Nephron (organoid): ENCODE results near the gene PRPS1.
"Not testable (repeated sequence)": the region's sequence is repeated elsewhere in the genome, so short reads cannot be mapped to it uniquely, and the experiment has no call there.

Source experiments
- H3K27ac Mint-ChIP-seq, 3 experiments: 2 replicates each; pipeline ENCODE4 v1.8.0; 2020; ENCODE audit warnings: mixed read lengths in 3 of 3, mild to moderate bottlenecking in 2 of 3, moderate library complexity in 1 of 3
- H3K27me3 Mint-ChIP-seq: 2 replicates; pipeline ENCODE4 v1.8.0; 2021; ENCODE audit warnings: low read depth, mild to moderate bottlenecking, moderate library complexity, mixed read lengths
- H3K36me3 Mint-ChIP-seq: 2 replicates; pipeline ENCODE4 v1.8.0; 2020; ENCODE audit warnings: low read depth, mixed read lengths
- H3K4me1 Mint-ChIP-seq: 2 replicates; pipeline ENCODE4 v1.8.0; 2020; ENCODE audit warnings: mixed read lengths
- H3K4me3 Mint-ChIP-seq, 3 experiments: 2 replicates each; pipeline ENCODE4 v1.8.0; 2020; ENCODE audit warnings: mild to moderate bottlenecking in 3 of 3, mixed read lengths in 3 of 3, moderate library complexity in 2 of 3
- H3K9me3 Mint-ChIP-seq: 2 replicates; pipeline ENCODE4 v1.8.0; 2020; ENCODE audit warnings: mixed read lengths
- CTCF ChIP-seq, 3 experiments: fragments of 200-600 bp; sonication (generic); IDR thresholded peaks; one replicate each; pipeline ENCODE4 v1.5.0; 2021; ENCODE audit warnings: antibody characterized with exemption in 3 of 3; ENCODE audit not compliant: unreplicated experiment in 3 of 3

The PRPS1 gene

GRCh38 chrX:107683931-107684330 is 55.6 kb downstream of the PRPS1 start:
- Mint-ChIP-seq H3K4me3 (no peak overlapping the region), H3K9me3 (peaks cover 7% of the 10 kb centered on the region), H3K36me3 (peaks cover 4% of the 10 kb centered on the region), H3K4me1 (peaks cover 43% of the 10 kb centered on the region), H3K27me3 (no peaks in the 10 kb centered on the region), H3K27ac (peak overlapping the region; percentile 58 to 86 (median 61))
- TF ChIP-seq CTCF (IDR thresholded peaks at IDR 0.05; ENCODE audit: unreplicated experiment in 3 of 3), result no peak

- Mint-ChIP-seq H3K9me3 (peaks cover 7% of the 10 kb centered on the region), H3K27ac (peak overlapping the region in 2 of 3 experiments; percentile 58 to 61), H3K4me1 (peaks cover 50% of the 10 kb centered on the region), H3K36me3 (peaks cover 4% of the 10 kb centered on the region), H3K4me3 (no peak overlapping the region), H3K27me3 (no peaks in the 10 kb centered on the region)
- no peak for TF ChIP-seq CTCF (IDR thresholded peaks at IDR 0.05; ENCODE audit: unreplicated experiment in 3 of 3)
Measured at GRCh38 chrX:107684956-107685385, 56.7 kb downstream of the PRPS1 start.

- H3K9me3 Mint-ChIP-seq, H3K36me3 Mint-ChIP-seq, H3K4me3 Mint-ChIP-seq, H3K27me3 Mint-ChIP-seq: not testable (repeated sequence)
- H3K27ac Mint-ChIP-seq, result peak overlapping the region in 1 of 3 experiments; percentile 61
- H3K4me1 Mint-ChIP-seq, result peaks cover 50% of the 10 kb centered on the region
Measured at GRCh38 chrX:107685586-107685985, 57.3 kb downstream of the PRPS1 start.

GRCh38 chrX:107686026-107686425 is 57.7 kb downstream of the PRPS1 start:
- Mint-ChIP-seq H3K27me3 (no peaks in the 10 kb centered on the region), H3K27ac (peak overlapping the region; percentile 89 to 95 (median 95)), H3K9me3 (peaks cover 3% of the 10 kb centered on the region), H3K36me3 (peaks cover 1% of the 10 kb centered on the region), H3K4me3 (no peak overlapping the region), H3K4me1 (peaks cover 50% of the 10 kb centered on the region)
- TF ChIP-seq CTCF (IDR thresholded peaks at IDR 0.05; ENCODE audit: unreplicated experiment in 3 of 3), result no peak

GRCh38 chrX:107686792-107687191 is 58.5 kb downstream of the PRPS1 start:
- H3K27ac Mint-ChIP-seq, result peak overlapping the region; percentile 89 to 95 (median 95)
- TF ChIP-seq CTCF (IDR thresholded peaks at IDR 0.05; ENCODE audit: unreplicated experiment in 3 of 3), result no peak
- H3K27me3 Mint-ChIP-seq, result no peaks in the 10 kb centered on the region
- no peak overlapping the region for H3K4me3 Mint-ChIP-seq
- H3K9me3 Mint-ChIP-seq, result peaks cover 3% of the 10 kb centered on the region
- H3K4me1 Mint-ChIP-seq, result peaks cover 50% of the 10 kb centered on the region
- no peaks in the 10 kb centered on the region for H3K36me3 Mint-ChIP-seq

- H3K4me1 Mint-ChIP-seq, result peaks cover 50% of the 10 kb centered on the region
- no peak for TF ChIP-seq CTCF (IDR thresholded peaks at IDR 0.05; ENCODE audit: unreplicated experiment in 3 of 3)
- no peaks in the 10 kb centered on the region for H3K36me3 Mint-ChIP-seq
- peak overlapping the region in 1 of 3 experiments; percentile 14 for H3K4me3 Mint-ChIP-seq
- peaks cover 3% of the 10 kb centered on the region for H3K9me3 Mint-ChIP-seq
- peak overlapping the region; percentile 89 to 95 (median 95) for H3K27ac Mint-ChIP-seq
- H3K27me3 Mint-ChIP-seq, result no peaks in the 10 kb centered on the region
Measured at GRCh38 chrX:107687445-107687844, 59.1 kb downstream of the PRPS1 start.
